GM12892 (cell line): ENCODE results near the gene RNF141. TPM values are rescaled to one million over a fixed set of nuclear protein-coding genes. Genes with fewer than 3 reads are reported as not detected.
A peak's percentile ranks its signal among the peaks of the same experiment; 100 is the strongest.

ENCODE experiments used
- DNase-seq: peaks from one replicate; pipeline ENCODE4 v3.0.0; 2011; ENCODE audit not compliant: insufficient read length
- FAIRE-seq: peaks from 2 replicates; lab custom pipeline; 2011; peaks lifted over from hg19 to GRCh38; lab: Jason Lieb, UNC
- POLR2A ChIP-seq: IDR thresholded peaks from 2 replicates; pipeline ENCODE4 v1.6.1; 2011; ENCODE audit warnings: low read depth, low read length, control low read depth
- POLR2AphosphoS5 ChIP-seq: IDR thresholded peaks from 2 replicates; pipeline ENCODE4 v1.6.1; 2011; ENCODE audit warnings: low read depth, low read length, control low read depth
- TAF1 ChIP-seq: IDR thresholded peaks from 2 replicates; pipeline ENCODE4 v1.6.1; 2011; ENCODE audit warnings: low read depth, mild to moderate bottlenecking, control low read depth, low read length, borderline replicate concordance
- polyA plus RNA-seq: library from polyadenylated mRNA; unstranded; fragments of >200 nt; gene quantifications from one replicate; pipeline ENCODE4 v1.2.1, GENCODE V29; 2012; ENCODE audit warnings: missing spikeins, inconsistent platforms; ENCODE audit not compliant: missing spikeins

Gene RNF141
- 16.7 TPM for polyA plus RNA-seq

DNA sequence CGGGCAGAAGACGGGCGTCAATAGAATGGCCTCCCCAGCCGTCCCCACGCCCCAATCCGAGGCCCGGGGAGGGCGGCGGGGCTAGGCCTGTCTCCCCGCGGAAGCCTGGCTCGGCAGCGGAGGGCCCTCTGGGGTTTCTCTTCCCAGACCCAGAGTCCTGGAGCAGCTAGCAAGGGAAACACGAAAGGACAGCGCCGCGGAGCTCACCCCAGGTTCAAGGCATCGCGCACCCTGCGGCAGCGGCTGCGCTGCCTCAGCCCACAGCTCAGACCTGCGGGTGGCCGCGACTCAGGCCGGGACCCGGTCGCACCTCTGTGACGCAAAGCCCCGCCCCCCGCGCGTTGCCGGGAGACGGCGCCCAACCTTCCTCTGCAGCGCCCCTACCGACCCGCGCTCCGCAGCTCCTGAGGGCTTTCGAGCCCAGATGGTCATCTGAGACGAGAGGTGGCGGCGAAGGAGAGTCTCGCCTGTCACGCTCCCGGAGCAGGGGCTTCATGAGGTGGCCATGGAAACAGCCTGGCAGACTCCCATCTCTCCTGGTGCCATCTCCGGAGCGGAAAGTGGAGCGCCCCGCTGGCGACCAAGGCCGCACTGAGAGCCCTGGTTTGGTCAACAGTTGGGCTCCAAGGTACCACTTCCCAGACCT, at the start of gene RNF141:
Gene RNF141 (minus strand): TSS at position 273 of the 646 bp plus-strand sequence. CDS start 7,029 bp downstream, outside the sequence.
- FAIRE-seq: peak; percentile 100
- TF ChIP-seq POLR2A (peak; percentile 94), TAF1 (peak; percentile 62; the same call in 1 of the 2 replicates), POLR2AphosphoS5 (peak; percentile 90)

GRCh38 chr11:10590218-10590915, 49.4 kb upstream of the RNF141 start:
- TF ChIP-seq POLR2AphosphoS5 (no peak), POLR2A (no peak), TAF1 (no peak)
- DNase-seq (no peak), FAIRE-seq (no peak)

More for the DNA sequence above, at the start of gene RNF141:
- DNase-seq: peak; percentile 90

- DNase-seq: no peak
- FAIRE-seq: no peak
- TF ChIP-seq POLR2A (no peak), POLR2AphosphoS5 (no peak), TAF1 (no peak)
Measured at GRCh38 chr11:10588904-10589303, 47.9 kb upstream of the RNF141 start.

GRCh38 chr11:10587995-10588394, 47.0 kb upstream of the RNF141 start:
- TF ChIP-seq TAF1 (no peak), POLR2AphosphoS5 (no peak), POLR2A (no peak)
- no peak for DNase-seq
- FAIRE-seq: no peak

DNA sequence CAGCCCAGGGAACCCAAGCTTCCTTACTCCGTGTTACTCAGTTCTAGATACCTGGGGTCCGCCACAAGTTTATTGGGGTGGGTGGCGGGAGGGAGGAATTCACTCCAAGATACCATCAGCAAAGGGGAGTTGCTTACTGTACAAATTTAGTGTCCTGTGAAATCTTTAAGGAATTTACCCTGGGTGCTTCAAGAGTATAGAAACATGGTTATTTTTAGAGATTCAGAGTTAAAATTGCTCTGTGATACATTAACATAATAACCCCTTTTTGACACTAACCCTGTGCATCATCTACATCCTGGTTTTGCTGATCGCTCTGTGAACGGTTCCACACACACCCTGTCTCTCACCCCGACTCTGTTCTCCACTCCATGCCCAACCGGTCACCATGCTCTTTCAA, 46.4 kb upstream of the RNF141 start:
- DNase-seq: no peak
- TF ChIP-seq TAF1 (no peak), POLR2A (no peak), POLR2AphosphoS5 (no peak)
- FAIRE-seq: no peak

DNA sequence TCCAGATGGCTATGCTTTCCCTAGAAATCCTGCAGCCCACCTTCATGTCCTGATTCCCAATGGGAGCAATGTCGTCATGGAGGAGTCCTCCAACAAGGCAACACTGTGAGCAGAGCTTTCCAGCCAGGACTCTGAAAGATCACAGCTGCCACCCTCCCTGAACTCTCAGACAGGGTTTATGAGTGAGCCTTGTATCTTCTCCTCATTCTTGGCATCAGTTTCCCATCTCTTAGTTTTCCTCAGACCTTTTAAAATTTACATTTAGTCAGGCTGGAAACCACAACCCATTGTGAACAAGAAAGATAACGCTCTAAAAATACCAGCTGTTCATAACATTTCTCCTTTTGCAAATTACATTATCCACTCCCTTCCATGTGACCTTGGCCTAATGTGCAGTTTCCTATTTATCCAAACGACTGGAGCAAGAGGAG, 43.1 kb upstream of the RNF141 start:
- TF ChIP-seq POLR2A (no peak), TAF1 (no peak), POLR2AphosphoS5 (no peak)
- no peak for FAIRE-seq
- no peak for DNase-seq

DNA sequence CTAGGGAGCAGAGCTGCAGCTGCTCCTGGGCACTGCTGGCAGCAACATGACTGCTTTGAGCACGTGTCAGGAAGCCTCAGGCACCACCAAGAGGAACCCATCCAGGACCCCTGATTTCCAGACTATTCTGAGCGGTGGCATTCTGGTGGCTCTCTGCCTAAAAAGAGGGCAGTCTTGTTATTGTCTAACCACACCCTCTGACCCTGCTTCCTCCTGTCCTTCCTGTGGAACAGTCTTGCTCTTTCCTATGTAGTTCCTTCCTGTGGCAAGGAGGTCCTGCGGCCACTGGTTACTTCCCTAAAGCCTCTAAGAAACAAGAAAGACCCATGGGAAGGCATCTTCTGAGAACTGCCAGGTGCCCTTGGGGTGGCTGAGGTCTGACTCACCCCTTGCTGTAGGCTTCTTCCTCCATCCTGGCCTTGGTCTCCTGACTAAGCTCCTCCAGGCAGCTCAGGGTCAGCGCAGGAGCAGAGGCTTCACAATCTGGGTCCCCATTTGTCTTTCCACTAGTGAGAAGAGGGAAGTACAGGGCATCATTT, 40.6 kb upstream of the RNF141 start:
- TF ChIP-seq TAF1 (no peak), POLR2AphosphoS5 (no peak), POLR2A (no peak)
- no peak for FAIRE-seq
- DNase-seq: no peak

- TF ChIP-seq POLR2AphosphoS5 (no peak), POLR2A (no peak), TAF1 (no peak)
- DNase-seq: no peak
- no peak for FAIRE-seq
Measured at GRCh38 chr11:10580623-10581022, 39.6 kb upstream of the RNF141 start.

GRCh38 chr11:10579700-10580099, 38.7 kb upstream of the RNF141 start:
- no peak for DNase-seq
- FAIRE-seq: no peak
- TF ChIP-seq POLR2A: no peak
- no peak for TF ChIP-seq TAF1
- TF ChIP-seq POLR2AphosphoS5: no peak

- TF ChIP-seq TAF1 (no peak), POLR2A (no peak), POLR2AphosphoS5 (no peak)
- FAIRE-seq: no peak
- no peak for DNase-seq
Measured at GRCh38 chr11:10576035-10576398, 35.0 kb upstream of the RNF141 start.

- DNase-seq (no peak), FAIRE-seq (no peak)
- TF ChIP-seq POLR2AphosphoS5 (no peak), TAF1 (no peak), POLR2A (no peak)
Measured at GRCh38 chr11:10575346-10576034, 34.5 kb upstream of the RNF141 start.

GRCh38 chr11:10573556-10573955, 32.6 kb upstream of the RNF141 start:
- no peak for DNase-seq
- FAIRE-seq: no peak
- TF ChIP-seq TAF1: no peak
